Neural crest cell (in vitro differentiated cells): ENCODE measurements around the gene PACSIN2. TPM values are rescaled to one million over a fixed set of nuclear protein-coding genes. Genes with fewer than 3 reads are reported as not detected.

Experiments used
- DNase-seq: peaks from one replicate; pipeline ENCODE4 v3.0.0; 2021; ENCODE audit warnings: low read depth, mixed read lengths, low spot score
- H3K27ac Mint-ChIP-seq: one replicate; pipeline ENCODE4 v1.8.0; 2021; ENCODE audit warnings: mild to moderate bottlenecking, mixed read lengths; ENCODE audit not compliant: unreplicated experiment
- H3K27me3 Mint-ChIP-seq: 2 replicates; pipeline ENCODE4 v1.8.0; 2021; ENCODE audit warnings: low read depth, mild to moderate bottlenecking, mixed read lengths
- H3K36me3 Mint-ChIP-seq: 2 replicates; pipeline ENCODE4 v1.8.0; 2021; ENCODE audit warnings: low read depth, mild to moderate bottlenecking, mixed read lengths
- H3K4me1 Mint-ChIP-seq: 2 replicates; pipeline ENCODE4 v1.8.0; 2021; ENCODE audit warnings: mixed read lengths
- H3K4me3 Mint-ChIP-seq: one replicate; pipeline ENCODE4 v1.8.0; 2021; ENCODE audit warnings: mild to moderate bottlenecking, mixed read lengths
- H3K9me3 Mint-ChIP-seq: 2 replicates; pipeline ENCODE4 v1.8.0; 2021; ENCODE audit warnings: mixed read lengths
- total RNA-seq: library from RNA; stranded (reverse); gene quantifications from 2 replicates; pipeline ENCODE4 v1.2.1, GENCODE V29; 2021
- TF ChIP-seq, protein P1 (sequence below): fragments of 200-600 bp; sonication (generic); conservative IDR thresholded peaks from 2 replicates; pipeline ENCODE4 v1.5.0; 2021; ENCODE audit warnings: antibody characterized with exemption, mild to moderate bottlenecking

Gene PACSIN2
- total RNA-seq, 1 donor from 2014 or later = 79.4 TPM

DNA sequence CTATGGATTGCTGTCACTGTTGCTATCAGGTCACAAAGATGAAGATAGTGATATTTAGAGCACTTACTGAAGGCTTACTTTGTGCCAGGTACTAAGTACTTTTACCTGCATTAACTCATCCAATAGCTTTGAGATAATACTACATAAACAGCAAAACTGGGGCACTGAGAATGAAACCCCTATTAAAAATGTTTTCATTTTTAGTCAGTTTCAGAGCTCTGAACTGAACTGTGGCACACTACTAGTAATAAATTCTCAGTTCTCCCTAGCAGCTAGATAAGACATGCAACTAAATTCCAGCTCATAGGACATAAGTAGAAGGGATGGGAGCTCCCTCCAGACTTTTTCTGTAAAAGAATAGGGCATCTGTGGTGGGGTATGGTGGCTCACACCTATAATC lies 181.8 kb downstream of the PACSIN2 start:
- Mint-ChIP-seq H3K27me3 (no peaks in the 10 kb centered on the region), H3K4me1 (no peaks in the 10 kb centered on the region), H3K36me3 (peaks cover 10% of the 10 kb centered on the region), H3K9me3 (no peaks in the 10 kb centered on the region), H3K4me3 (no peak overlapping the region), H3K27ac (no peak overlapping the region)
- TF ChIP-seq, protein P1, sequence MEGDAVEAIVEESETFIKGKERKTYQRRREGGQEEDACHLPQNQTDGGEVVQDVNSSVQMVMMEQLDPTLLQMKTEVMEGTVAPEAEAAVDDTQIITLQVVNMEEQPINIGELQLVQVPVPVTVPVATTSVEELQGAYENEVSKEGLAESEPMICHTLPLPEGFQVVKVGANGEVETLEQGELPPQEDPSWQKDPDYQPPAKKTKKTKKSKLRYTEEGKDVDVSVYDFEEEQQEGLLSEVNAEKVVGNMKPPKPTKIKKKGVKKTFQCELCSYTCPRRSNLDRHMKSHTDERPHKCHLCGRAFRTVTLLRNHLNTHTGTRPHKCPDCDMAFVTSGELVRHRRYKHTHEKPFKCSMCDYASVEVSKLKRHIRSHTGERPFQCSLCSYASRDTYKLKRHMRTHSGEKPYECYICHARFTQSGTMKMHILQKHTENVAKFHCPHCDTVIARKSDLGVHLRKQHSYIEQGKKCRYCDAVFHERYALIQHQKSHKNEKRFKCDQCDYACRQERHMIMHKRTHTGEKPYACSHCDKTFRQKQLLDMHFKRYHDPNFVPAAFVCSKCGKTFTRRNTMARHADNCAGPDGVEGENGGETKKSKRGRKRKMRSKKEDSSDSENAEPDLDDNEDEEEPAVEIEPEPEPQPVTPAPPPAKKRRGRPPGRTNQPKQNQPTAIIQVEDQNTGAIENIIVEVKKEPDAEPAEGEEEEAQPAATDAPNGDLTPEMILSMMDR = no peak
- no peak for DNase-seq

DNA sequence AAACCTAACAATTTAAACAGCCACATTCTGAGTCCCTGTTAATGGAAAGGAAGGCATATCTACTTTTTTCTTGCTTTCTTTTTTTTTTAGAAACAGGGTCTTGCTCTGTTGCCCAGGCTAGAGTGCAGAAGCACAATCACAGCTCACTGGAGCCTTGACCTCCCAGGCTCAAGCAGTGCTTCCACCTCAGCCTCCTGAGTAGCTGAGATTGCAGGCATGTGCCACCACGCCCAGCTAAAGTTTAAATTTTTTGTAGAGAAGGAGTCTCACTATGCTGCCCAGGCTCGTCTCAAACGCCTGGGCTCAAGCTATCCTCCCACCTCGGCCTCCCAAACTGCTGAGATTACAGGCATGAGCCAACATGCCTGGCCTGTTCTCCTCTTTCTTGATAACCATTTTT lies 183.2 kb downstream of the PACSIN2 start:
- no peak for DNase-seq
- Mint-ChIP-seq H3K9me3 (no peaks in the 10 kb centered on the region), H3K27ac (no peak overlapping the region), H3K36me3 (peaks cover 10% of the 10 kb centered on the region), H3K4me1 (no peaks in the 10 kb centered on the region), H3K4me3 (no peak overlapping the region), H3K27me3 (no peaks in the 10 kb centered on the region)
- TF ChIP-seq, protein P1 = no peak

DNA sequence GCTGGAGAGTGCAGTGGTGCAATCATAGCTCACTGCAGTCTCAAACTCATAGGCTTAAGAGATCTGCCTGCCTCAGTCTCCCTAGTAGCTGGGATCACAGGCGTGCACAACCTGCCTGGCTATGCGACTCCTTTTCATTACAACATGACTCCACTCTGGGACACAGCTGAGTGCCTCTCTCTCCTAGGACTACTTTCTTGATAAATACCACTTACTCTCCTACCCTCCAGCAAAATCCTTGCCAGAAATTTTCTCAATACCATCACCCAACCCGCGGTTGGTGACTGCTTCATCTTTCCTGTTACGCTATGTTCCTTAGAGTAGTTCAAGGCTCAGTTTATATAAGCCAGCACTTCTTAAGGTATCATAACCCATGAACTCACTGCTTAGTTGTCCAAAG lies 184.8 kb downstream of the PACSIN2 start:
- TF ChIP-seq, protein P1 = no peak
- no peak overlapping the region for H3K4me3 Mint-ChIP-seq
- H3K4me1 Mint-ChIP-seq = no peaks in the 10 kb centered on the region
- peaks cover 8% of the 10 kb centered on the region for H3K36me3 Mint-ChIP-seq
- DNase-seq = no peak
- H3K9me3 Mint-ChIP-seq = no peaks in the 10 kb centered on the region
- H3K27ac Mint-ChIP-seq = no peak overlapping the region
- H3K27me3 Mint-ChIP-seq = no peaks in the 10 kb centered on the region

DNA sequence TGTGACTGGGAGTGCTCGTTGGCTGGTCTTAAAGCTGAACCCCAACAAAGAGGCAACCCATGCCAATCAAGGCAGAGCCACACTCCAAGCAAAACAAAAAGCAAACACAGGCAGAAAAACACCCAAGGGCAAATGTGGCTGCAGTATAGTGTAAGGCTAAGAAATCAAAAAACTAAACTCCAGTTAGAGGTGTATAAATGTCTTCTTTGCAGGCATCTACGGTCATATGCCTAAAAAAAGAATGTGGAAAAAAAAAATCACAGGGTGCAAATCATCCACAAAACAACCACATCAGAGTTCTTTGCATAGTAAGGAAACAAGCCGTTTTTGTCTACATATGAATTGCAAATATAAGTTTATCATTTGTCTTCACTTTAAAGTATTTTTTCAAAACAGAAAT lies 185.6 kb downstream of the PACSIN2 start:
- H3K27ac Mint-ChIP-seq = no peak overlapping the region
- H3K27me3 Mint-ChIP-seq = no peaks in the 10 kb centered on the region
- H3K4me1 Mint-ChIP-seq = no peaks in the 10 kb centered on the region
- no peak for DNase-seq
- no peak overlapping the region for H3K4me3 Mint-ChIP-seq
- TF ChIP-seq, protein P1 = no peak
- H3K9me3 Mint-ChIP-seq = no peaks in the 10 kb centered on the region
- peaks cover 6% of the 10 kb centered on the region for H3K36me3 Mint-ChIP-seq

DNA sequence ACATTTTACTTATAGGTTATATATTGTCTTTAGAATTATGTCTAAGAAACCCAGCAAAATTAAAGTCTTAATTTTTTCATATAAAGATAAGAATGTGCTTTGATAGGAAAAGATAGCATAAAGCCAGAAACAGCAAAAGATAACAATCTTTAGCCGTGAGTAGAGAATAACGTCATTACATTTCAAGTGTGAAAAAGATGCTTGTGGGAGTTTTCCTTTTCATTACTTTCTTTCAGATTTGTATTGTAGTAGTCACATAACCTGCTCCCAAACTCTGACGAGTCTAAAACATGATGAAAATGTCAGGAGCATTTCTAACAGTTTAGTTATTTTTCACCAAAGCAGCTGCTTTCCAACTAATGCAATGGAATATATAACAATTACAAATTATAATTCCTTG lies 189.2 kb downstream of the PACSIN2 start:
- Mint-ChIP-seq H3K27ac (no peak overlapping the region), H3K4me1 (no peaks in the 10 kb centered on the region), H3K36me3 (peaks cover 24% of the 10 kb centered on the region), H3K4me3 (no peak overlapping the region), H3K9me3 (no peaks in the 10 kb centered on the region), H3K27me3 (no peaks in the 10 kb centered on the region)
- DNase-seq = no peak
- TF ChIP-seq, protein P1 = no peak

DNA sequence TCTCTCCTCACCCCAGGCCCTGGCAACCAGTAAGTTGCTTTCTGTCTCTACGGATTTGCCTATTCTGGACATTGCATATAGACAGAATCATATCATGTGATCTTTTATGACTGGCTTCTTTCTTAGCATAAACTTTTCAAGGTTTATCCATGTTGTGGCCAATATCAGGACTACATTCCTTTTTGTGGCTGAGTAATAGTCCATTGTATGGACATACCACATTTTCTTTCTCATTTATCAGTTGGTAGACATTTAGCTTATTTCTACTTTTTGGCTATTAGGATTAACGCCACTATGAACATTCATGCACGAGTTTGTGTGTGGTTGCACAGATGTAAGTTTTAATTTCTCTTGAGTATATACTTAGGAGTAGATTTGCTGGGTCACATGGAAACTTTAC lies 193.6 kb downstream of the PACSIN2 start:
- H3K36me3 Mint-ChIP-seq = peaks cover 26% of the 10 kb centered on the region
- H3K4me3 Mint-ChIP-seq = no peak overlapping the region
- H3K9me3 Mint-ChIP-seq = no peaks in the 10 kb centered on the region
- DNase-seq = no peak
- no peak overlapping the region for H3K27ac Mint-ChIP-seq
- no peaks in the 10 kb centered on the region for H3K27me3 Mint-ChIP-seq
- TF ChIP-seq, protein P1 = no peak
- no peaks in the 10 kb centered on the region for H3K4me1 Mint-ChIP-seq
